Measurements from ENCODE around the gene RXRA.

The RXRA gene

GRCh38 chr9:134370638-134371037, 44.4 kb downstream of the RXRA start:
- no peak overlapping the region for H2AK5ac ChIP-seq (ENCODE audit: low read length, severe bottlenecking)

GRCh38 chr9:134371731-134372130, 45.5 kb downstream of the RXRA start:
- no peak overlapping the region for H4K8ac ChIP-seq (ENCODE audit: low read length)
- H3K9ac ChIP-seq (ENCODE audit: low read length): no peak overlapping the region
- peaks cover 0 to 14% of the 10 kb centered on the region in 2 experiments for H3K36me3 ChIP-seq (ENCODE audit: control insufficient read depth in 1 of 2, insufficient read depth in 2 of 2, low read depth in 1 of 2, low read length in 2 of 2)
- no peak for DNase-seq
- H3K79me1 ChIP-seq (replicated peaks; ENCODE audit: low read length, poor library complexity, severe bottlenecking): peaks cover 61% of the 10 kb centered on the region
- no peaks in the 10 kb centered on the region for H3K9me3 ChIP-seq (ENCODE audit: control insufficient read depth, low read length)
- WGBS: 97% methylated on average over 16 of the region's 16 CpGs
- no peaks in the 10 kb centered on the region for H3K27me3 ChIP-seq (ENCODE audit: control insufficient read depth in 1 of 2, insufficient read depth in 1 of 2, low read length in 2 of 2)
- H3K14ac ChIP-seq (ENCODE audit: low read length in 2 of 2): no peak overlapping the region
- peaks cover 75% of the 10 kb centered on the region for H3K4me1 ChIP-seq (ENCODE audit: control insufficient read depth, insufficient read depth, low read depth, low read length)
- H3K4me2 ChIP-seq (ENCODE audit: low read length, poor library complexity, severe bottlenecking): no peak overlapping the region
- H2BK12ac ChIP-seq (ENCODE audit: low read length in 2 of 2): no peak overlapping the region
- H2BK5ac ChIP-seq (ENCODE audit: low read depth, low read length, poor library complexity, severe bottlenecking): no peak overlapping the region
- H2AK5ac ChIP-seq (ENCODE audit: low read length, severe bottlenecking): no peak overlapping the region
- H3K18ac ChIP-seq (ENCODE audit: low read depth in 1 of 2, low read length in 2 of 2): no peak overlapping the region
- no peak overlapping the region for H2BK15ac ChIP-seq (ENCODE audit: low read depth, poor library complexity, severe bottlenecking)
- H4K91ac ChIP-seq (ENCODE audit: low read length): peak overlapping the region; percentile 46
- no peak overlapping the region for H2AFZ ChIP-seq (ENCODE audit: low read depth, low read length)
- no peak overlapping the region for H3K27ac ChIP-seq (ENCODE audit: low read length, poor library complexity, severe bottlenecking)
- no peak overlapping the region for H3K4me3 ChIP-seq (ENCODE audit: insufficient read depth in 1 of 2, low read depth in 1 of 2, low read length in 2 of 2)
- H3K4ac ChIP-seq (ENCODE audit: low read depth in 1 of 2, low read length in 2 of 2): no peak overlapping the region
- H3K23ac ChIP-seq (ENCODE audit: low read length in 2 of 2): no peak overlapping the region
- no peak overlapping the region for H2BK120ac ChIP-seq (ENCODE audit: low read depth, low read length)

More at GRCh38 chr9:134370638-134371037, 44.4 kb downstream of the RXRA start:
- WGBS: 93% methylated on average over 15 of the region's 16 CpGs
- Histone ChIP-seq H3K4me2 (ENCODE audit: low read length, poor library complexity, severe bottlenecking) (no peak overlapping the region), H3K4me1 (ENCODE audit: control insufficient read depth, insufficient read depth, low read depth, low read length) (peaks cover 76% of the 10 kb centered on the region), H3K79me1 (replicated peaks; ENCODE audit: low read length, poor library complexity, severe bottlenecking) (peaks cover 72% of the 10 kb centered on the region), H2BK12ac (ENCODE audit: low read length in 2 of 2) (no peak overlapping the region), H3K4me3 (ENCODE audit: insufficient read depth in 1 of 2, low read depth in 1 of 2, low read length in 2 of 2) (no peak overlapping the region), H3K27ac (ENCODE audit: low read length, poor library complexity, severe bottlenecking) (no peak overlapping the region), H4K8ac (ENCODE audit: low read length) (no peak overlapping the region), H2BK5ac (ENCODE audit: low read depth, low read length, poor library complexity, severe bottlenecking) (no peak overlapping the region), H3K23ac (ENCODE audit: low read length in 2 of 2) (no peak overlapping the region), H3K9ac (ENCODE audit: low read length) (no peak overlapping the region), H3K18ac (ENCODE audit: low read depth in 1 of 2, low read length in 2 of 2) (no peak overlapping the region), H2BK120ac (ENCODE audit: low read depth, low read length) (no peak overlapping the region), H3K4ac (ENCODE audit: low read depth in 1 of 2, low read length in 2 of 2) (no peak overlapping the region), H3K27me3 (ENCODE audit: control insufficient read depth in 1 of 2, insufficient read depth in 1 of 2, low read length in 2 of 2) (no peaks in the 10 kb centered on the region), H2BK15ac (ENCODE audit: low read depth, poor library complexity, severe bottlenecking) (no peak overlapping the region), H3K9me3 (ENCODE audit: control insufficient read depth, low read length) (no peaks in the 10 kb centered on the region), H3K14ac (ENCODE audit: low read length in 2 of 2) (no peak overlapping the region), H4K91ac (ENCODE audit: low read length) (no peak overlapping the region), H3K36me3 (ENCODE audit: control insufficient read depth in 1 of 2, insufficient read depth in 2 of 2, low read depth in 1 of 2, low read length in 2 of 2) (peaks cover 0 to 19% of the 10 kb centered on the region in 2 experiments), H2AFZ (ENCODE audit: low read depth, low read length) (no peak overlapping the region)
- DNase-seq: no peak

DNA sequence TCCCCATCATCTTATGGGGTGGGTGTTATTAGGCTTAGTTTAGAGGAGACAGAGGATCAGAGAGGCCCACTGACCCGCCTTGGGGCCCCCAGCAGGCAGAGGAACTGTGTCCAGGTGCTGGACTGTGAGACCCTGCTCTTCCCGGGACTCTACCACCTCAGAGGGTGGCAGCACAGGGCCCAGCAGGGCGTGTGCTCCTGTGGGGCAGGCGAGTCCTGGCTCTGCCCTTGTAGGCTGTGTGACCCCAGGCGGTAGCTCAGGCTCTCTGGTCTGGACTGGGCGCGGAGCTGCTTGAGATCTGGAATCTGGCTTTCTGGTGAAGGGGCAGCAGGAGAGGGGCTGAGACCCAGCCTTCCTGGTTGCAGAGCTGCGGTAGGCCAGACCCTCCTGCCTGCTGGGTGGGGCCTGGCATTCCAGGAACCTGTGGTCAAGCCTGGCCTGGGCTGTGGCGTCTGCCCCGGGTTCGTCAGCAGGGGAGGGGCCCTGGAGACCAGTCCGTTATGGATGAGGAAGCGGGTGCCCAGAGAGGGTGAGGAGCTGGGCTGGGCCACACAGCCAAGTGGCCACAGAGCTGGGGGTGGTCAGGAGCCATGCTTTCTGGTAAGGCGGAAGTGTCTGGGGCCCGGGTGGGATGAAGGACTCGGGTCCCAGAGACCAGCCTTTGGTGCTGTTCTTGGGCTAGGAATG, 46.5 kb downstream of the RXRA start:
- H3K4me2 ChIP-seq (ENCODE audit: low read length, poor library complexity, severe bottlenecking): no peak overlapping the region
- no peak overlapping the region for H2AFZ ChIP-seq (ENCODE audit: low read depth, low read length)
- no peak overlapping the region for H2BK15ac ChIP-seq (ENCODE audit: low read depth, poor library complexity, severe bottlenecking)
- no peak overlapping the region for H2BK5ac ChIP-seq (ENCODE audit: low read depth, low read length, poor library complexity, severe bottlenecking)
- H3K4me3 ChIP-seq (ENCODE audit: insufficient read depth in 1 of 2, low read depth in 1 of 2, low read length in 2 of 2): no peak overlapping the region
- H4K8ac ChIP-seq (ENCODE audit: low read length): no peak overlapping the region
- no peaks in the 10 kb centered on the region for H3K9me3 ChIP-seq (ENCODE audit: control insufficient read depth, low read length)
- no peak overlapping the region for H3K14ac ChIP-seq (ENCODE audit: low read length in 2 of 2)
- peak overlapping the region in 1 of 2 experiments; percentile 29 for H3K18ac ChIP-seq (ENCODE audit: low read depth in 1 of 2, low read length in 2 of 2)
- peak overlapping the region; percentile 64 for H4K91ac ChIP-seq (ENCODE audit: low read length)
- WGBS: 88% methylated on average over 16 of the region's 16 CpGs
- H2BK12ac ChIP-seq (ENCODE audit: low read length in 2 of 2): peak overlapping the region in 1 of 2 experiments; percentile 19
- peaks cover 0 to 10% of the 10 kb centered on the region in 2 experiments for H3K36me3 ChIP-seq (ENCODE audit: control insufficient read depth in 1 of 2, insufficient read depth in 2 of 2, low read depth in 1 of 2, low read length in 2 of 2)
- no peak overlapping the region for H3K9ac ChIP-seq (ENCODE audit: low read length)
- peaks cover 79% of the 10 kb centered on the region for H3K4me1 ChIP-seq (ENCODE audit: control insufficient read depth, insufficient read depth, low read depth, low read length)
- no peak overlapping the region for H3K4ac ChIP-seq (ENCODE audit: low read depth in 1 of 2, low read length in 2 of 2)
- H2AK5ac ChIP-seq (ENCODE audit: low read length, severe bottlenecking): peak overlapping the region; percentile 45
- H3K23ac ChIP-seq (ENCODE audit: low read length in 2 of 2): peak overlapping the region in 1 of 2 experiments; percentile 54
- no peaks in the 10 kb centered on the region for H3K27me3 ChIP-seq (ENCODE audit: control insufficient read depth in 1 of 2, insufficient read depth in 1 of 2, low read length in 2 of 2)
- peaks cover 60% of the 10 kb centered on the region for H3K79me1 ChIP-seq (replicated peaks; ENCODE audit: low read length, poor library complexity, severe bottlenecking)
- DNase-seq: no peak
- no peak overlapping the region for H2BK120ac ChIP-seq (ENCODE audit: low read depth, low read length)
- no peak overlapping the region for H3K27ac ChIP-seq (ENCODE audit: low read length, poor library complexity, severe bottlenecking)

- H3K27ac ChIP-seq (ENCODE audit: low read length, poor library complexity, severe bottlenecking): no peak overlapping the region
- no peak overlapping the region for H3K4me3 ChIP-seq (ENCODE audit: insufficient read depth in 1 of 2, low read depth in 1 of 2, low read length in 2 of 2)
- no peak overlapping the region for H4K8ac ChIP-seq (ENCODE audit: low read length)
- H2BK12ac ChIP-seq (ENCODE audit: low read length in 2 of 2): peak overlapping the region in 1 of 2 experiments; percentile 19
- H3K18ac ChIP-seq (ENCODE audit: low read depth in 1 of 2, low read length in 2 of 2): no peak overlapping the region
- no peak overlapping the region for H3K14ac ChIP-seq (ENCODE audit: low read length in 2 of 2)
- H4K91ac ChIP-seq (ENCODE audit: low read length): peak overlapping the region; percentile 7
- H3K4ac ChIP-seq (ENCODE audit: low read depth in 1 of 2, low read length in 2 of 2): no peak overlapping the region
- no peak overlapping the region for H2BK15ac ChIP-seq (ENCODE audit: low read depth, poor library complexity, severe bottlenecking)
- peak overlapping the region; percentile 45 for H2AK5ac ChIP-seq (ENCODE audit: low read length, severe bottlenecking)
- H2BK120ac ChIP-seq (ENCODE audit: low read depth, low read length): no peak overlapping the region
- H3K36me3 ChIP-seq (ENCODE audit: control insufficient read depth in 1 of 2, insufficient read depth in 2 of 2, low read depth in 1 of 2, low read length in 2 of 2): peaks cover 0 to 13% of the 10 kb centered on the region in 2 experiments
- H3K23ac ChIP-seq (ENCODE audit: low read length in 2 of 2): no peak overlapping the region
- H3K27me3 ChIP-seq (ENCODE audit: control insufficient read depth in 1 of 2, insufficient read depth in 1 of 2, low read length in 2 of 2): no peaks in the 10 kb centered on the region
- no peak overlapping the region for H2BK5ac ChIP-seq (ENCODE audit: low read depth, low read length, poor library complexity, severe bottlenecking)
- H3K4me1 ChIP-seq (ENCODE audit: control insufficient read depth, insufficient read depth, low read depth, low read length): peaks cover 80% of the 10 kb centered on the region
- H3K9ac ChIP-seq (ENCODE audit: low read length): no peak overlapping the region
- 93% methylated on average over 12 of the region's 13 CpGs for WGBS
- peaks cover 58% of the 10 kb centered on the region for H3K79me1 ChIP-seq (replicated peaks; ENCODE audit: low read length, poor library complexity, severe bottlenecking)
- H3K9me3 ChIP-seq (ENCODE audit: control insufficient read depth, low read length): no peaks in the 10 kb centered on the region
- no peak overlapping the region for H2AFZ ChIP-seq (ENCODE audit: low read depth, low read length)
- H3K4me2 ChIP-seq (ENCODE audit: low read length, poor library complexity, severe bottlenecking): no peak overlapping the region
- no peak for DNase-seq
Measured at GRCh38 chr9:134373269-134373668, 47.0 kb downstream of the RXRA start.

Data from mesenchymal stem cell (in vitro differentiated cells and primary cell).